CD4-positive, alpha-beta T cell treated with Interferon alpha-2 for 1 hour (primary cell): ENCODE data around the gene ETV5.
"Not testable (repeated sequence)": the region's sequence is repeated elsewhere in the genome, so short reads cannot be mapped to it uniquely, and the experiment has no call there.

Experiments used
- DNase-seq, 2 donors: peaks; one replicate each; pipeline ENCODE4 v3.0.0-alpha.2; 2020 to 2022

Gene ETV5

DNA sequence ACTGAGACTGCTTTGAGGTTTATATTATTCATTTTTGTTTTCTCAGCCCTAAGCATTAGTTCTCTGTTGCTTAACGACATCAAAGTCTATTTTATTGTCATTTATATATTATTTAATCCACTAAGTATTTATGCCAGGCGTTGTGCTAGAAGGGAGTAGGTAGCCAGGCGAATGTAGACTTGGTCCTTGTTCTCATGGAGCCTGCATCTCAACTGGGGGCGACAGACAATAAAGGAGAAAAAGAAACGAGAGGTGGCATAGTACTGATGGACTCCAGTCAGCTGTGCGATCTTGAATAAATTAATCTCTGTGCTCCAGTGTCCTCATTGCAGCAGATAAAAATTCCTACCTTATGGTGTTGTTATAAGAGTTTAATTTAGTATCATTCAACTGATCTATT lies 49.7 kb downstream of the ETV5 start:
- no peak for DNase-seq

DNA sequence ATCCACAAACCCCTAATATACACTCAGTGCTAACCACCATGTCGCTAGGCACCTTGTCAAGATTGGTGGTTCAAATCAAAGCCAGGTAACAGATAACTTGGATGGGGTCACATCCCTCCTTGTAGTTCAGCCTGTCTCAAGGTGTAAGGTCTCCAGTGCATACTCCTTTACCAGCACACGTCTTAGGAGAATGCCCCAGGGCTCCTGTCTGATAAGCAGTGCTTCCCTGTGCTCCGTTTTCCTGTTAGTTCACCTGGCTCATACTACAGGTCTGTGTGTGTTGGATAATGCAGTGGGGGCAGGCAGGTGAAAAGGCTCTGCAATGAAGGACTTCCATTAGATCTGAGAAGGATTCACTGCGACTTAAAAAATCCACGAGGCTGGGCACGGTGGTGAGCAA lies 50.7 kb downstream of the ETV5 start:
- DNase-seq, result no peak

DNA sequence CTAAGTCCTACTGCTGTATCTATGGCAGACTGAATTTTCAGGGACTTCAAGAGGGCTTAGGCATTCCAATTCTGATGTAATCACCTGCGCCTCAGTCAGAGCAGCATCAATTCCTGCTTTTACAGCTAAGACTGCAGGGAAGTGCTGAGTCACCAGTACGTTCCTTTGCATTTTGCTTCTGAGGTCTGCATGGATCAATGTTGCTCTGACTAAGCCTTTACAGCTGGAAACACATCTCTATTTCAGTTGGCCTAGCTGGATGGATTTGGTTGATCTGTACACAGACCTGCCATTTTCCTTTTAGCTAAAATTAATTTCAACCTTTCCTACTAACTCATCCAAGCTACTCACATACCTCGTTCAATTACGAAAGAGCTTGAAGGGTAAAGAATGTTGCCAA lies 51.3 kb downstream of the ETV5 start:
- DNase-seq, result no peak

DNA sequence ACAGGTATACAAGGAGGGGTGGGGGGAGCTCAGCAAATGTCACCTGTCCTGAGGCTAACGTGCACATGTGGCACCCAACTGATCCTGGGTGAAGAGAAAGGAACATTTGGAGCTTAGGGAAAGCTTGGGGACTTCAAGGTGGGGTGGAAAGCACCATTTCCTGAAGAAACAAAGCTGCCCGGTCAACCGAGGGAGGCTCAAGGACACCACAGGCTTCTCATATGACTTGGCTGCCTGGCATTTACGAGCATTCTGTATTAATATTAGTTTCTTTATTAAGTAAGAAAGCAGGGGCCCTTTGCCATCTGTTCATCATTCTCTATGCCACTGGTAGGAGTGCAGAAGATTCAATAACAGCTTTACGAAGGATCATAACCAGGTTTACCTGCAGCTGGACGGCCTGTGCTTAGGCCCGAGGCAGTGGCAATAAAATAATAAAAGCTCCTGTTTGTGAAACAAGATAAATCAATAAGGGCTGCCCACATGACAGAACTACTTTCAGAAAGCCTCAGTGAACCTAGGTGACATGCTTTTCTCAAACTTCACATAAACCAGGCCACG lies 54.0 kb downstream of the ETV5 start:
- no peak for DNase-seq

DNA sequence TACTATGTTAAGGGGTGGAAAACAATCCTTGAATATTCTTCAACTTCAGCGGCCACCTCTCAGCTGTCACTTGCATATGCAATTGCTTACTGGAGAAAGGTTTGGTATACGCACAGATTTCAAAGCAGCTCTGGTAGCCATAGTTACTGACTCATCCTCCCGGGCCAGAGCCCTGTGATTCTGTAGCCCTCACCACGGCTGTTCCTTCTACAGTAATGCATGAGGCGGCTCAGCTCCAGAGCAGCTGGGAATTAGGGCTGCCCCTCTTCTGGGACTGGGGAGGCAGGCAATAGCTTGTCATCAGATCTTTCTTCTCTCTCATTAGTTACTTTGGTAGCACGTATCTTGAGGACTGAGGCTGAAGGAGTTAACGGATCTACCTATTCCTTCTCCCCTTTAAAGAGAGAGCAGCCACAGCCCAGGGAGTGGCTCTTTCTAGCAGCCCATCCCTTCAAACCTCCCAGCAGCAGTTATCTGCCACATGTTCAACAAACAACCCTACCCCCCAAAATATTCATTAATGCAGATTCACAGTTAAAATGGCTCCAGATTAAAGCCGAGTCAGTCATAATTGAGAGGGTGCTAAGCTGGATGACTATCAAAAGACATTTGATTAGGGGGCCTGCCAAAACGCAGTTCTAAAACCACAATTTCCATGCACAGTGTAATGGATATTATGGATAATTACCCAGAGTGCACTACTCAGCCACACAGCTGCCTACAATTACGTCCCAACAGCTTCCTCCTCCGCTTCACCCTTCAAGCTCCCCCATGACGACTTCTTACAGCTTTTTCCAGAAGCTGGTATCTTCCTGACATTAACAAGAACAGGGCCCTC lies 54.7 kb downstream of the ETV5 start:
- no peak for DNase-seq

DNA sequence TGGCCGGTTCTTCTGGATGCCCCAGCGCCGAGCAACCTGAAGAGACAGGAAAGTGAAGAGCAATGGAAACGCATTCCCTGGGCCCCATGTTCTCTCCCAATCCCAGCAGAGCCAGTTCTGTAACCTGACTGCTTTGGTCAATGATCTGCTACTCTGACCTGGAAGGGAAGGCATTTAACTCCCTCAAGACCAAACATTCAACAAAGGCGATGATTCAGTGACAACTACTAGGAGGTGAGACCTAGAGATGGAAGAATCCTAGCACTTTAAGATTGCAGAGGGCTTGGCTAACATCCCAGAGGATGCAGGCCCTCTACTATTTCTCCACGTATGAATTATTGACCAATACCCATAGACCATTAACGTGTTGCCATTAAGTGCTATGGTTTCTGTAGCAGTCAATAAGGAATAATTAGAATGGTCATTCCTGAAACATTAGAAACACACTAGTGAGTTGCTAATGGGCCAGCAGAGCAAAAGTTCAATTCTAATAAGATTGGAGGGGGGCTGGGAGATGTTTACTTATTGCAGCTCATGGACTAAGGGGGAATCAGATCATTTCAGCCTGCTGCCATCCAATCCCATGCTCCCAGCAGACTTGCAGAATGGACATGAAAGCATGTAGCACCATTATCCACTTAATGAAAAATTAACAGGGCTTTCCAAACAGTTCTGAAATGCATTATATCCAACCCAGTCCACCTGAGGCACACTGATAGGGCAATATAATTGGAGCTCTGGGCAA lies 56.6 kb downstream of the ETV5 start:
- no peak for DNase-seq

DNA sequence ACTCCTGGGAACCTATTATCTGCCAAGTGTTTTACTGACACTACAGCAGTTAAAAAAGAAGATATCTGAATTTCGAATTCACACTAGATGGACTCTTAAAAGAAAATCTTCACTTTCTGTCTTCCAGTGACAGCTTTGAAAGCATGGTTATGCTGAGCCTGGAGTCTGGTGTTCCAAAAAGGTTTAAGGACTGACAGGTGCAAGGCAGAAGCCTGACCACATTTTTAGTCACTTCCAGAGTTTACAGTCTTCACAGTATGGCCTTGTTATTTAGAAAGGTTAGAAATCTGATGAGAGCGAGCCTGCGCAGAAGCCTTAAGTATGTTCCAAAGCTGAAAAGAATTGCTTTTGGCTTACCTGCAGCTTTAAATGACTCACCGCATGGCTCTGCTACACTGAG lies 59.9 kb downstream of the ETV5 start:
- no peak for DNase-seq

DNA sequence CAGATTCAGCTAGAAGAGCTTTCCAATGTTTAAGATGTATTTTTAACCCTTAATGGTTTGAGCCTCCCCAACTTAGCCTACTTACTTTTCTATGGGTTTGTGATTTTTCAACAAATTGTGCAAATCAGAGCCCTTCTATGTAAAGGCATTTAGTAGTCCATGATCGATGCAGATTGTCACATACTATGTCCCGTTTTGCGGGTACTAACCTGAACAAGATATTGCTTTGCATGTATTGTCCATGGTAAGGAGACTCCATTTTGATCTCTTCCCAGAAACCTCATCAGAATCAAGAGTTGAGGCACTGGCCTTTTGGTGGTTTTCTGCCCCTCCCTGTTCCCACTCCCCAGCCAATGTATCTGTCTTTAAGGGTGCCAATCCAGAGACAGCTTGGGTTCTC lies 60.8 kb downstream of the ETV5 start:
- DNase-seq, result no peak

DNA sequence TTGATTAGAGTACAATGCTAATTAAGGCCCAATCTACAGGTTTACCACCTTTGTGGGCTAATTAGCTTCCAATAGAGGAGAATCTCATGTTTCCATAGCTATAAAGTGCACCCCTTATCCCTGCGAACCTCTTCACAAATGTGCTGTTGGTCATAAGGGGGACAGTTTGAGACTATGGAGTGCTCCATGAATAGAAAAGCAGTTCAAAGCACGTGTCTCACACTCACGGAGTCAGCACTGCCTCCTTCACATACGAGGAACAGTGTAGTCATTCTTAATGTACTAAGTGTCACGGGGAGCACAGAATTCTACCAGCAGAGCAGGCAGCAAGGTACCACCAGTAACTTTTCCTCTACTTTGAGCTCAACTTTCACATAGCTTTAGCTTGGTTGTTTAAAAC lies 62.1 kb downstream of the ETV5 start:
- DNase-seq, result no peak

DNA sequence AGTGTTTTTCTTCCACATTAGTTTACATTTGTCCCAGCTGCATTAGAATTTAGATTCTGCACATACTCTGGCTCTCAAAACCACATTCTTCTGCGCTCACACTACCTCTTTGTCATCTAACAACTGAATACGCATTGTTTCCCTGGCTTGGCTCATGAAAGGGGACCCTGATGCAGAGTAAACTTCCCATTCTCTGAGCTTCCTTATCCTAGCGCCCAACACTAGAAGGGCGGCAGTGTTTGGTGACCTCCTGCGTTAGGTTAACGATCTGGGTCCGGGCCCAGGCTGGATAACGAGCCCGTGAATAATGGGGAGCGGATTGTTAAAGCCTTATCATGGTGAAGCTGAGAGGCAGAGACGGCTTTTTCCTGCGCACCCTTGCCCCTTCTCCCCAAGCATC lies 63.9 kb downstream of the ETV5 start:
- DNase-seq, result no peak

DNA sequence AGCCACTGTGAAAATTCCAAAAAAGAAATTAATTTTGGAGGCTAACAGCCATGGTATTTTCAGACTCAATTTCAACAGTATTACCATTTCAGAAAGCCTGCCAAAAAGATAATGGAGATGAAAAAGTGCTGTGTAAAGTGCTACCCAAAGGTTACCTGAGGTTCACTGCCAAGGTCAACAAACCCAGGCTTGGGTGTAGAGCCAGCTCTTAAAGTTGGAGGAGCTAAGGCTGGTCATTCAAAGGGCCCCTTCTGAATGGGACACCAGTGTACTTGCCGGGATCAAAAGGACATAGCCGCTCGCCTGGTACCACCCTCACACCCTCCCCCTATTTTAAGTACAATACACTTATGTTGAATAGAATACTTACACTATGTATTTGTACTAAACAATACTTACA lies 64.5 kb downstream of the ETV5 start:
- no peak for DNase-seq

DNA sequence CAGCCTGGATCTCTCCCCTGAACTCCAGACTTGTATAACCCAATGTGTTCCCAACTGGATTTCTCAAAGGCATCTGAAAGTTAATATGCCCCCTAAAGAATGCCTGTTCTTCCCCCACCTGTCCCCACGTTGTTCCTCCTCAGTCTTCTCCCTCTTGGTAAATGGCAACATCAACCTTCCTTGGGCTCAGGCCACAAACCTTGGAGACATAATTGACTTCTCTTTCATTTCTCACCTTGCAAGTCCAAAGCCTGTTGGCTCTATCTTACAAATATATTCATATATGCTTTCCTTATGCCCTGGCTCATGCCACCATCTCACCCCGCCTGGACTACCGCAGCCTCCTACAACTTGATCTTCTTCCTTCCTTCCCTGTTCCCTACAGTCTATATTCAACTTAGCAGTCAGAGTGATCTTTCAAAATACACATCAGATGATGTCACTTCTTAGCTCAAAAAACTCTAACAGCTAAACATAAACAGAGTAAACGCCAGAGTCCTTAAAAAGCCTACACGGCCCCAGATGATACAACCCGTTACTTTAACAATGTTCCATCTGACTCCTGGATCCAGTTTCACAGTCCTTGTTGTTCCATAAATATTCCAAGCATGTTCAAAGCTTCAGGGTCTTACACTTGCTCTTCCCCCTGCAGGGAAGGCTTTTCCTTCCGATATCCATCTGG lies 66.2 kb downstream of the ETV5 start:
- no peak for DNase-seq

DNA sequence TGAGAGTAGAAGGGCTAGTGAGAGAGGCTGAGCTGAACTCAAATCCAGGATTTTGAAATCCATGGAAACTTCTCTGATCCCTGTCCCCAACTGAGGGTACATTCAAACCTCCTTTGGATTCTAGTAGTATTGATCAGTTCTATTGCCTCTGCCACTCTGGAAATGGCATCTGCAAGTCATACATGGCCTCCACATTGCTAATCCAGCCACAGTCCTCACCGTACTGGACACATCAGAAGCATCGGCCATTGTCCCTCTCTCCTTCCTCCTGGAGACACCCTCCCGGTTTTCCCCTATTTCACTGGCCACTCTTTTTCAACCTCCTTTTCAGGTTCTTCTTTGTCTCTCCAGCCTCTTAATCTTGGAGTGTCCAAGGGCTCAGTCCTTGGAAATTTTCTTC lies 66.9 kb downstream of the ETV5 start:
- DNase-seq, result no peak

DNA sequence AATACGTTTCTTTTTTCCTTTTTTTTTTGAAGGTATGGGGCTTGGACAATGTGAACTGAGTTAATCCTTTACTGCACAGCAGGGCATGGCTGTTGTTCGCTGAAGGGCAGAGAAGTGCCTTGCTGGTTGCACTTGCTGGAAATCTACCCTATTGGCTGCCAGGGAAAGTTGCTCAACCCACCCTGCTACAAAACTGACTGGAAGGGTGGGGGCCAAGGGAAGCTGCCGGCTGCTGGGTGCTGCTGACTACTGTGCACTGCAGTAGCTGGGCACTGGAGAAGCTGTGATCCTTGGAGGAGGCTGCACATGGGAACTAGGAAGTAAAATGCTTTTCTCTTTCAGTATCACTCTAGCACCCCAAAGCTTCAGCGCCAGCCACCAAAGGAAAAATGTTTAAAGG lies 70.5 kb downstream of the ETV5 start:
- DNase-seq, result no peak

DNA sequence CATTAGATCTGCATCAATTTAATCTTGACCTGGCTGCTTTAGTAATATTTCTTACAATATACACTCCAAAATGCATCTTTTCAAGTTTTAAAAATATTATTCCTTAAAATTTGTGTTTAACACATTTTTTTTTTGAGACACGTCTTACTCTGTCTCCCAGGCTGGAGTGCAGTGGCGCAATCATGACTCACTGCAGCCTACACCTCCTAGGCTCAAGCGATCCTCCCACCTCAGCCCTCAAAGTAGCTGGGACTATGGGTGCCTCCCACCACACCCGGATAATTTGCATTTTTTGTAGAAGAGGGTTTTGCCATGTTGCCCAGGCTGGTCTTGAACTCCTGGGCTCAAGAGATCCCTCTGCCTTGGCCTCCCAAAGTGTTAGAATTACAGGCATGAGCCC lies 73.6 kb downstream of the ETV5 start:
- DNase-seq, result no peak

DNA sequence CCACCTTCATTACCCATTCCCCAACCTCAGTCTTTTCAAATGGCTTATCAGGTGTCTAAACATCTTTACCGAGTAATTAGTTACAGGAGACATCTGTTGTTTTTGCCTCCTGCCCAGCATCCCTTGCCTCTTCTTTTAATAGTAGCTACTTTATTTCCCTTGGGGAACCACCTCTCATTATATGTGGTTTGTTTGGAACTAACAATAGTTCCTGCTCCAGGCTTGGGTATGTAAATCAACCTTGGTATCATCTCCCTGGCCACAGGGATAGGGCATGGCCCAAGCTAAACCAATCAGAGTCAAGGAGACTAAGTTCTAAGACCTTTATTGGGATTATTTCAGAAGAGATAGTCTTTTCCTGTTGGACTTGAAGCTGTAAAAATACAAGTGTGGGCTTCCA lies 76.6 kb downstream of the ETV5 start:
- DNase-seq, result no peak

DNA sequence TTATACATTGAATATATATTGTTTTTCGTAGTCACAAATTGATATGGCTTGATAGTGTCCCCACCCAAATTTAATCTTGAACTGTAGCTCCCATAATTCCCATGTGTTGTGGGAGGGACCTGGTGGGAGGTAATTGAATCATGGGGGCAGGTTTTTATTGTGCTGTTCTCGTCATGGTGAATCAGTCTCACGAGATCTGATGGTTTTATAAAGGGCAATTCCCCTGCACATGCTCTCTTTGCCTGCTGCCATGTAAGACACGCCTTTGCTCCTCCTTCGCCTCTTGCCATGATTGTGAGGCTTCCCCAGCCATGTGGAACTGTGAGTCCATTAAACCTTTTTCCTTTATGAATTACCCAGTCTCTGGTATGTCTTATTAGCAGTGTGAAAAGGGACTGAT lies 82.9 kb downstream of the ETV5 start:
- DNase-seq, result not testable (repeated sequence)

DNA sequence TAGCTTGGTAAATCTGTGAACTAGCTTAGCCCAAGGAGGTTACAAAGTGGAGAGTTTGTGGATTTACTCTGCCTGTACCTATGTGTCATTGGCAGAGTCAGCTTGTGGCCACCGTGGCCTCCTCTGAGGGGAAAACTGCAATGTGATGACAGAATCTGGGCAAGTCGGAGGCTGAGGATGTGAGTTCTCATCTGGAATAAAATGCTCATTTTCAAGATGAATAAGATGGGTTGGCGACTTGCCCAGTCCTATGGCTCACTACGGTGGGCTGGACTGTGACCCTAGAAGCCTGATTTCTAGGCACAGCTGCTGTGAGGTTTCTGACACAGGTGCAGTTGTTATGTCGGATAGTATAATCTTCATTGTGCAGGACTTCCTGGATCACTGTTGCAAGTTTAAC lies 83.7 kb downstream of the ETV5 start:
- DNase-seq, result no peak

DNA sequence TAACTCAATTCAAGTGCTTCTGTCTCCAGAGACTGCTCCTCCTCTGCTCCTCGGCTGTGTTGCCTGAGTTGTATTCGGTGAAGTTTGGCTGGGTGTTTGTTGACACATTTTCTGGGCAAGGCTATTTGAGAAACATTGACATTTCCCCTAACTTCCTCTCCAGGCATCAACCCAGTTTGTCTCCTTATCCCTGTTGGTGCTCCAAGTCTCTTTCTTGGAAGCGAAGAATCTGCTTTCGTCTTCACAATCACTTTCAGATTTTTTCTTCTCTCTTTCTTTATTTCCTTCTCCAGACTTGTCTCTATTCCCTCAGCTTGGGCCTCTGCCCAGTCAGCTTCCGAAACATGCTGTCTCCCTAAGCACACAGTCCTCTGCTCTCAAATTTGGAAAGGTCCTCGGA lies 84.7 kb downstream of the ETV5 start:
- DNase-seq, result no peak

DNA sequence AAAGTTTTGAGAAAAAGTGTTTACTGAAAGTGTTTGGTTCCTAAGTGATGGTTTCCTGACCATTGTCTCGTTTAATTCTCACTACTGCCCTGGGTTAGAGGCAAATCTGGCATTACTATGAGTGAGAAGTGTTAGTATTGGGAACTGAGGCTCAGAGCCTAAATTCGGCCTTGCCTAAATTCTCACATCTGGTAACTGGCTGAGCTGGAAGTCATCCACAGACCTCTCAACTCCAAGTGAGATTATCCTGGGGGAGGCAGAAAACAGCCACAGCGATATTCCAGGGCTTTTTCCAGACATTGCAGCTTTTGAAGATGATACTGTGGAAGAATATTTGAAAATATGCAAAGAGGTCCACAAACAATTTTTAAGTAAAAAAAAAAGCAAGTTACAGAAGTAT lies 86.0 kb downstream of the ETV5 start:
- DNase-seq, result no peak

DNA sequence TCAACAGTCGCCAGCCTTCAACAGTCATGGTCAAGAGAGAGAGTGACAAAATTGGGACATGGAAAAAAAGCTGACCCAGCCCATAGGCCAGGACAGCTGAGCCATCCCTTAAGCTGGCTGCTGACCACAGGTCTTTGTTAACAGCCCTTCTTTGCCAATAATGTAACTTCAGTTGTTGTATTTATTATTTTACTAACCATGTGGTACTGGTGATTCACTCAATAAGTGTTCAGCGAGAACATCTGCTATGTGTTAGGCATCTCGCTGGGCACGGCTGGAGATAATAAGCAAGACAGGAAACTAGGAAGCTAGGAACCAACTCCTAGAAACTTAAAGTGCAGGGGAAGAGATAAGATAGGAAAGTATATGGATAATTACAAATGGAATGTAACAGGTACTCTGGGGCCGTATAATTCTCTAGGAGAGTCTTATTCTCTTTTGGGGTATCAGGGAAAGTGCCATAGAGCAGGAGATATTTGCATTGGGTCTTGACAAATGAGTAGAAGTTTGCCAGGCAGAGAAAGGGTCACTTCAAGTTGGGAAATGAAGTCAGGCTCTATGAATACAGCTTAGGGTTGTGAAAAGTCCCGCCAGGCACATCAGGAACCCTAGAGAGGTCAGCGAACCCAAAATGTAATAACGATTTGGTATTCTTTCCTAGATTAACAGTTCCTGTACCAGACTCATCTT lies 87.1 kb downstream of the ETV5 start:
- no peak for DNase-seq

DNA sequence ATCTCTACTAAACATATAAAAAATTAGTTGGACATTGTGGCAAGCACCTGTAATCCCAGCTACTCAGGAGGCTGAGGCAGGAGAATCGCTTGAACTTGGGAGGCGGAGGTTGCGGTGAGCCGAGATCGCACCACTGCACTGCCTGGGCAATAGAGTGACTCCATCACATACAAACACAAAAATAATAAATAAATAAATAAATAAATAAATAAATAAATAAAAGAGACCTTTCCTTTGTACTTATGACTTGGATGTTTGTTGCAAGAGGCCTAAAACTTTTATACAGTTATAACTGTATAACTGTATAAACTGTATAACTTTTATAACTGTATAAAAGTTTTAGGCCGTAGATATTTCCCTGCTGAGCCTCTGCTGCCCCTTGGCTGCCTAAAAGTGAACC lies 87.6 kb downstream of the ETV5 start:
- DNase-seq, result not testable (repeated sequence)

DNA sequence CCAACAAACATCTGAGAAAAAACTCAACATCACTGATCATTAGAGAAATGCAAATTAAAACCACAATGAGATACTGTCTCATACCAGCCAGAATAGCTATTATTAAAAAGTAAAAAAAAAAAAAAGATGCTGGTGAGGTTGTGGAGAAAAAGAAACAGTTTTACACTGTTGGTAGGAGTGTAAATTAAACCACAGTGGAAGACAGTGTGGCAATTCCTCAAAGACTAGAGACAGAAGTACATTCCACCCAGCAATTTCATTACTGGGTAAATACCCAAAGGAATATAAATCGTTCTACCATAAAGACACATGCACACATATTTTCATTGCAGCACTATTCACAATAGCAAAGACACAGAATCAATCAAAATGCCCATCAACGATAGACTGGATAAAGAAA lies 89.6 kb downstream of the ETV5 start:
- not testable (repeated sequence) for DNase-seq
